ENCODE results near the gene SERINC5.

- no peak for TF ChIP-seq EZH2 (IDR thresholded peaks at IDR 0.05; ENCODE audit: insufficient read depth, poor library complexity, severe bottlenecking)
- no peak for TF ChIP-seq EZH2phosphoT487 (IDR thresholded peaks at IDR 0.05; ENCODE audit: insufficient read depth, low read depth)
Measured at GRCh38 chr5:80067531-80068245, 188.2 kb downstream of the SERINC5 start.
